ENCODE data around the gene FADS6. TPM values are rescaled to one million over a fixed set of nuclear protein-coding genes. Genes with fewer than 3 reads are reported as not detected.

The FADS6 gene
- total RNA-seq, 2 donors from 2014 or later: not detected

DNA sequence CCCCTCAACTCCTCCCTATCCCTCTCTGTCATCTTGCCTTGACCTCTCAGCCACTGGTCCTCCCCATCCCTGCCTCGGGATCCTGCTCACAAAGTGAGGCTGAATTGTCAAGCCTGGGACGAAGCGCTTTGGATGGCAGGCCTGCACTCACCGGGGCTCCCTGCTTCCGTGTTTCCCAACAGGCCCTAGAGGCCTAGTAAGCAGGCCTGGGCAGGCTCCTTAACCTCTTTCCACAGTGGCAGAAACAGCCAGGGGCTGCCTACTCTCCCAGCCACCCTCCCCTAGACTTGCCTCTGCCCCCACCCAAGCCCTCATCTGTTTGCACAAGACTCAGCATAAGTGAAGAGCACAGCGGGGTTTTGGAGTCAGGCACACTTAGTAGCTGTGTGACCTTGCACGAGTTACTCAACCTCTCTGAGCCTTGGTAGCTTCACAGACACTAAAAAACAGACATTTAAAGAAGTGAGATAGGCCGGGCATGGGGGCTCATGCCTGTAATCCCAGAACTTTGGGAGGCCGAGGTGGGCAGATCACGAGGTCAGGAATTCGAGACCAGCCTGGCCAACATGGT is 5.0 kb upstream of the FADS6 start:
- ATAC-seq (no peak), DNase-seq (no peak)
- intact Hi-C loops (cut with DNase I): no loop called here

DNA sequence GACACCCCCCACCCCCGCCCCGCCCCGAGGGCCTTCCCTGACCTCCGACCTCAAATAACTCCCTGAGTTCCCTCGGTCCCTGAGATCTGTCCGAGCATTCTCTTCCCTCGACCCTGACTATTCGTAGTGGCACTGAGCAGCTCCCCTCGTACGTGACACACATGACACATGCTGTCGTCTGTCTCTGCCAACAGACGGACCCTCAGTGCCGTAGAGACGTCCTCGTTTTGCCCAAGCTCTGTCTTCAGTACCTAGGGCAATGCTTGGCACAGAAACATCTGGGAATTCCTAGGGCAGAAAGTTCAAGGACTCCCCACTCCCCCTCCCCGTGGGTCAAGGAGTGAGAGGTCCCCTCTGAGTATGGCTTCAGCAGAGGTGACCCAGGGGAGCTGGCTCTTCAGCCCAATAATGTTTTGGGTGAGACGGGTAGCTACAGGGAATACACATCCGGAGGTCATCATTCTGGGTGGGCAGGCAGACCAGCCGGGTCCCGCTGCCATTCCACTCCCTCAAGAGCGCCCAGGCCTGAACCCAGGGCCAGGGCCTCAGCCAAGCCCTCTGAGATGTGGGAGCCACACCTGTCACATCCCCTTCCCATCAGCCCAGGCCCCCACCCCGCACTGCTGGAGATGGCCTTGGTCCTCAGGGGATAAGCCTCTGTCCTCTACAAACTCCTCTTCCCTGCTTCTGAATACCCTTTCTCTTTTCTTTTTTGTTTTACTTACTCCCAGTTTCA is 671 bp upstream of the FADS6 start:
- no peak for DNase-seq
- intact Hi-C loops (cut with DNase I): no loop called here
- no peak for ATAC-seq

- intact Hi-C loops (cut with DNase I): no loop called here
- DNase-seq (no peak), ATAC-seq (peak in 1 of 2 donors; percentile 5)
These were observed 1.2 kb downstream of the FADS6 start for GRCh38 chr17:74892013-74892841.

DNA sequence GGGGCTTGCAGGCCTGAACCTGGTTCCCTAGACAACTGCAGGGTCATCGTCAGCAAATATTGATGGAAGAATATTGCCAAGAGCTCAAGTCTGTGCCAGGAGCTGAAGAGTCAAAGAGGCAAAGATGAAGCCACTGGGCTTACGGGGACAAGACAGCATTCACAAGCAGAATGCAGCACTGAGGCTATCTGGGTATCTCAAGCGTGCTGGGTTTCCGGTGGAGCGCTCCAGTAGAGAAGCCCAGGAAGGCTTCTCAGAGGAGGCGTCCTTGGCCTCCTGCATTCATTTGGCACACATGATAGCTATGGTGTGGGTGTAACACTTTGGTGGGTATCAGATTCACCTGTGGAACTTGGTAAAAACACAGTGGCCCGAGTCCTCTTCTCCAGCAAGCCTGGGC is 2.9 kb downstream of the FADS6 start:
- intact Hi-C loops (cut with DNase I): no loop called here
- no peak for DNase-seq
- no peak for ATAC-seq

DNA sequence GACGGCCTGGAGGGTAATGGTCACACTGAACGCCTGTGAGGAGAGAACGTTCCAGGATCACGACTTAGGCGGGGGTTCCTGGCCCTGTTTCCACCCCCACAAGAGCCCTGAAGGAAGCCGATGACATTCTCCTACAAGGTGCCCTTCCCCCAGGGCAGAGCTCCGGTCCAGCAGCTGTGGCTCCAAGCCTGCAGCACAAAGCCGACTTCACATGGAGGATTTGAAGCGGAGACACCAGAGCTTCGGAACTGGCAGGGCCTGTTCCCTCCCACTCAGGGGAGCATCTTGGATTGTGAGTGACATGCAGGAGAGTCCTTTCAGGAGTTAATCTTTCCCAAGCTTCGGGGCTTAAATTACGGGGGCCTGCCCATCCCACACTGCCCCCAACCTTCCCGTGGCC is 5.0 kb downstream of the FADS6 start:
- intact Hi-C loops (cut with DNase I): no loop called here
- ATAC-seq: no peak
- DNase-seq: no peak

DNA sequence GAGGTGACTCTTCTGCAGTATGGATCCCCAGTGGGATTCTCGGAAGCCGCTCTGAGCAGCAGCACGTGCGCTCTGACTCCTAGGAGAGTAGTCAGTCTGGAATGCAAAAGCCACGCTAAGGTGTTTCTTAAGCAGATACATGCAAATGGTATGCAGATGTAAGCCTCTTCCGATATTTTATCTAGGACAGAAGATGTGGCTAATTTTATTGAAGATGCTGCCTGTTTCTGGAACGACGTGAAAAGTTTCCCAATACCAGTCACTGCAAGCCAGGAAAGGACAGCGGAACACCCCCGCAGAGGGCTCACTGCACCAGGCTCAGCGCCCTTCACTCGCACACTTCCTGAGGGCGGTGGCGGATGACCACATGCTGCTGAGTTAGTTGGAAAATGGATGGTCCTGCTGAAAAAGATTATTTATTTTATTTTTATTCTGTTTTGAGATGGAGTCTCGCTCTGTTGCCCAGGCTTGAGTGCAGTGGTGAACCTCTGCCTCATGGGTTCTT is 10.1 kb downstream of the FADS6 start:
- intact Hi-C loops (cut with DNase I): no loop called here
- no peak for ATAC-seq
- no peak for DNase-seq

GRCh38 chr17:74882517-74883240 is 10.8 kb downstream of the FADS6 start:
- intact Hi-C loops (cut with DNase I): no loop called here
- ATAC-seq (no peak), DNase-seq (no peak)

GRCh38 chr17:74881073-74881472 is 12.4 kb downstream of the FADS6 start:
- ATAC-seq (no peak), DNase-seq (no peak)
- intact Hi-C loops (cut with DNase I): no loop called here

DNA sequence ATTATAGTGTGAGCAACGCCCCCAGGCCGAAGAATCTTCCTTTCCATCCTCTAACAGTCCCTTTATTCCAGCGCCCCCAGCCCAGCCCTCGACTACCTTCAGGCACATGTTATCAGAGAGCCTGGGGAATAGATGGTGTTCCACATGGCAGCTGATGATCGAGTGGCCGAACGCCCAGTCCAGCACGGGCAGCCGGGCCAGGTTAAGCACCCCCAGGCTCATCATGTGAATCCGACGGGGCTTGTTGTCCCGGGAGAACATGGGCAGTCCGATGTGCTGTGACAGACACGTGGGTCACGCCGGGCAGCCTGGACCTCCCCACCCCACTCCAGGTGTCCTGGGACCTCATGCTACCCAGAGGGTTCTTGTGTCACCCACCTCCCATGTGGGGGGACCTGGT is 14.1 kb downstream of the FADS6 start:
- ATAC-seq: no peak
- intact Hi-C loops (cut with DNase I): no loop called here
- no peak for DNase-seq

DNA sequence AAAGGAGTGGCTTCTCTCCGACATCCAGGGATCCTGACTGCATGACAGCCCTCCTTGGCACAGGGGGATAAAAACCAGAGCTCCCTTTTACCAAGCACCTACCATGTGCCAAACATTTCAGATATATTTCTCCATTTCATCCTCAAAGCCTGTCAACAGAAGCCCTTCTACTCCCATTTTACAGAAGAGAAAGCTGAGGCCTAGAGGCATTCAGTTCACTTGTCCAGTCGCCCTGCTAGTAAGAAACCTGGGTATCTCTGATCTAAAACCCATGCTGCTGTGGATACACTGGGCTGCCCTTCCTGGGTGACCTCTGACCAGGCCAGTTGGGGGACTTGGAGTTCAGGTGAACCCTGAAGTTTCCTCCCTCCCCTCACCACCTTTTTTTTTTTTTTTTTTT is 14.8 kb downstream of the FADS6 start:
- ATAC-seq (no peak), DNase-seq (no peak)
- intact Hi-C loops (cut with DNase I): no loop called here

- DNase-seq (peak; percentile 65), ATAC-seq (peak in 1 of 2 donors; percentile 13)
- intact Hi-C loops (cut with DNase I): no loop called here
These were observed 15.6 kb downstream of the FADS6 start for GRCh38 chr17:74877592-74878548.

DNA sequence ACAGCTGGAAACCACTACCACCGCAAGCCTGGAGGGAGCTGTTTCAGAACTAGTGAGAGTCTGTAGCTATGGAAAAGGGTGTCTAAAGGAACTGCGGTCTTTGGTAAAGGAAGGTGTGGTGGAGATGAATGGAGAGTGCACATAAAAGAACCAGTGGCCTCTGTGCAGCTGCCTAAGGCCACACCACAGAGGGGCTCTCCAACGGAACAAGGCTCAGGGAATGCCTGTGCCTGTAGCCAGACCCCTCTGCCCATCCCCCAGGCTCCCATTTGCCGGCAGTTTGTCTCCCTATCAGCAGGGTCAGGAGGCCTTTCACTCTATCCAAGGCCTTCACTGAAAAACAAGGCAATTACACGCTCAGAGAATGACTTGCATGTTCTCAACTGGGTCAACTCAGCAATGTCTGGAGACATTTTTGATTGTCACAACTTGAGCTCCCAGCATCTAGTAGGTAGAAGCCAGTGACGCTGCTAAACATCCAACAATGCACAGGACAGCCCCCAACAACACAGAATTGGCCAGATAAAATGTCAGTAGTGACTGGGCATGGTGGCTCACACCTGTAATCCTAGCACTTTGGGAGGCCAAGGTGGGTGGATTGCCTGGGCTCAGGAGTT is 17.3 kb downstream of the FADS6 start:
- ATAC-seq: no peak
- intact Hi-C loops (cut with DNase I): no loop called here
- no peak for DNase-seq

- no peak for DNase-seq
- intact Hi-C loops (cut with DNase I): no loop called here
These were observed 18.1 kb downstream of the FADS6 start for GRCh38 chr17:74875155-74875976.

GRCh38 chr17:74874615-74875037 is 18.8 kb downstream of the FADS6 start:
- intact Hi-C loops (cut with DNase I): no loop called here
- DNase-seq (no peak), ATAC-seq (no peak)

More at GRCh38 chr17:74875155-74875976, 18.1 kb downstream of the FADS6 start:
- ATAC-seq: no peak

DNA sequence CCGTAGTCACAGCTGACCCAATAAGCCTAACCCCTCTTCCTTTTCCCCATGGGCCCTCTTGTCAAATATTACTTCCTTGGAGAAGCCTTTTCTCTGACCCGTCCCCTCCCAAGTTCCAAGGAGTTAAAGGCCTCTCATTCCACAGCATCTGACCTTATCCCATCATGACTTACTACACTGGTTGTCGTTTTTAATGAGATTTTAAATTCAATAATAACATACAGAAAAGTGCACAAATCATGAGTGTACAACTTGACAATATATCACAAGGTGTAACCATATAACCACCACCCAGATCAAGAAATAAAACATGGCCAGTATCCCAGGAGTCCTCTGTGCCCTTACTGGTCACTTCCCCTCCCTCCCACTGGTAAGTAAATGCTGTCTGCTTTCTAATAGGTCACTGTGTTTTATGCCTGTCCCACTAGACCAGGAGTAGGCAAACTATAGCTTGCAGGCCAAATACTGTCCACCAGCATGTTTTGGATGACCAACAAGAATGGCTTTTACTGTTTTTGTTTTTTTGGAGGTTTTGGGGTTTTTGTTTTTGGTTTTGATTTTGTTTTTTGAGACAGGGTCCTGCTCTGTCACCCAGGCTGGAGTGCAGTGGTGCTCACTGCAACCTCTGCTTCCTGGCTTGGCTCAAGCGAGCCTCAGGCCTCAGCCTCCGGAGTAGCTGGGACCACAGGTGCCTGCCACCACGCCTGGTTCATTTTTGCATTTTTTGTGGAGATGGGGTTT is 19.4 kb downstream of the FADS6 start:
- no peak for DNase-seq
- intact Hi-C loops (cut with DNase I): no loop called here
- ATAC-seq: no peak

Measured in left cardiac atrium (tissue), 4 donors.